HG03064 (cell line): ENCODE measurements around the gene BCL11B.
"Not testable (repeated sequence)": the region's sequence is repeated elsewhere in the genome, so short reads cannot be mapped to it uniquely, and the experiment has no call there.

Experiments
- ATAC-seq: cut with Tn5 transposase; IDR thresholded peaks from one replicate; pipeline ENCODE4 v1.9.1; 2021; ENCODE audit warnings: low read depth; ENCODE audit not compliant: unreplicated experiment

The BCL11B gene

DNA sequence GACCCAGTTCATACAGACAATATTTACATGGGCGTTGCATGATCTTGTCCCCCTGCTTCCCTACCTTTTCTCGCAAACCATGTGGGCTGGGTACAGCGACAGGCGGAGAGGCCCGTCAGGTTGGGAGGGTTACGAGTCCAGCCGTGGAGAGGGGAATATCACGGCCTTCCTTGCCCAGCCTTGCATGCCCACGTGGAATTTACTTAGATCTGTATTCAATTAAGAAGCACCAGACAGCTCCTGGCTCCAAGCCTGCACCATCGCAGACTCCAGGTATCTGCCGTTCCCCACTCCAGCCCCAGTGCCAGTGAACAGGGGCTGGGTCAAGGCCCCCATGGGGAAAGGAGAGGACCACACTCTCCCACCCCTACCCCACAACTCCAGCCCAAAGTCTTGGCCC is 29.8 kb downstream of the BCL11B start:
- ATAC-seq, result no peak

GRCh38 chr14:99241325-99242010 is 30.5 kb downstream of the BCL11B start:
- no peak for ATAC-seq

GRCh38 chr14:99240627-99241324 is 31.2 kb downstream of the BCL11B start:
- no peak for ATAC-seq

GRCh38 chr14:99239661-99240092 is 32.3 kb downstream of the BCL11B start:
- ATAC-seq, result no peak

DNA sequence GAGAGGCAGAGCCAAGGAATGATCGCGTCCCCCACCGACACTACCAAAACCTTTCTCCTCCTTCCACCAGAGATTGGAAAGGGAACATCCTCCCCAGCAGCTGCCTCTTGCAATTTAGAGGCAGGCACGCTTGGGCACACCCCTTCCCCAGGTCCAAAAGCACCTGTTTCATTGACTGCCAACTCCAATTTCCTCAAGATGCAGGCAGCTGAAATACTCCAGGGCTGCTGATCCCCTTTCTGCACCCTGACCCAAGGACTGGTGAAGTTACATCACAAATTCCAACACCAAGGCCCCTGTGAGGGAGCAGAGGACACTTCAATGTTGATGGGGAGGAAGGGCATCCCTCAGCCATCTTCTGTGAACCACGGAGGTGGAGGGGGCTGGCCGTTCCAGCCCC is 33.8 kb downstream of the BCL11B start:
- ATAC-seq, result no peak

DNA sequence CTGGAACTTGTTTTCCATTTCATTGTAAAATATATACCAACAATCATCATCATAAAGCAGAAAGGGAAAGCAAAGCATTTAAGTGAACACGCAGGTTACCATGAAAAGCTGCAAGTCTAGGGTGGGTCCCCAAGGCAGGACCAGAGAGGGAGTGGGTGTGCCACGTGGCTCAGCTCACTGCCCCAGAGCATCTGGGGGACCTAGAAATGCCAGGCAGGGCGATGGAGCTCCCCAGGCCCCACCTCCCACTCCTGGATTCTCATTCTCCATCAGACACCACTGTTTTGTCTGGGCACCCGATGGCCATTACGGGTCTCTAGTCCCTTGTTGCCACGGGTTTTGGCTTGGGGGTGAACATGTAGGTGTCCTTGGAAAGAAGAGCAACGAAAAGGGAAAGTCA is 34.7 kb downstream of the BCL11B start:
- no peak for ATAC-seq

DNA sequence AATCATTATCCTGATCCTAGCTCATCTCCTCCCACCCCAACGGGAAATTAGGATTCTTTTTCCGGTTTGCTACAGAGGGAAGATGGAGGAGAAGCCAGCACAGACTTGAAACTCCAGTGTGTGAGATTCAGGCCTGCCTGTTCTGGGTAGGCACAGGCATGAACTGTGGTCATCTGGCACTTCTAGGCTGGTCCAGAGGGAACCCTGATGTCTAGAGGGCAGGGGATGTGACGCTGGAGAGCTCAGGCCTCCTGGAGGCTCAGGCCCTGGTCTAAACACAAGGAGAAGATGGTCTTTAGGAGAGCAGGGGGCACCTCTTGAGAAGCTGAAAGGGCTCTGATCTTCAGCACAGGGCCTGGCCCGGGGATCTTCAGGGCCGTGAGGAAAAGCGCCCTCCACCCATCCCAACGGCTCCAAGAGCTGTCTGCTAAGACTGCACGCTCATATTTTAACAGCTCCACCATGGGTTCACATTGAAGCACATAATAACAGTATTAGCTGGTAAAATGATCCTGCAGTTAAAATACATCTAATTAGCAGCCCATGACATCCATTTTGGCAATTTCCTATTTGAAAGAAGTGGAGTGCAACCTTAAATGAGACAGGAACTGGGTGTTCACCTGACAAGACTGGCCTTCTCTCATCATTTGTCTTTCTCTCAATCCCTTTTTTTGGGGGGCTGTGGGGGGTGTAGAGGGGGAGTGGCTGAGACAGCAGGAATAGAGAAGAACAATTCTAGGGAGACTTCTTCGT is 35.4 kb downstream of the BCL11B start:
- no peak for ATAC-seq

GRCh38 chr14:99235582-99236320 is 36.2 kb downstream of the BCL11B start:
- no peak for ATAC-seq

- ATAC-seq, result no peak
Measured at GRCh38 chr14:99234961-99235571, 36.9 kb downstream of the BCL11B start.

GRCh38 chr14:99234355-99234754 is 37.6 kb downstream of the BCL11B start:
- no peak for ATAC-seq

DNA sequence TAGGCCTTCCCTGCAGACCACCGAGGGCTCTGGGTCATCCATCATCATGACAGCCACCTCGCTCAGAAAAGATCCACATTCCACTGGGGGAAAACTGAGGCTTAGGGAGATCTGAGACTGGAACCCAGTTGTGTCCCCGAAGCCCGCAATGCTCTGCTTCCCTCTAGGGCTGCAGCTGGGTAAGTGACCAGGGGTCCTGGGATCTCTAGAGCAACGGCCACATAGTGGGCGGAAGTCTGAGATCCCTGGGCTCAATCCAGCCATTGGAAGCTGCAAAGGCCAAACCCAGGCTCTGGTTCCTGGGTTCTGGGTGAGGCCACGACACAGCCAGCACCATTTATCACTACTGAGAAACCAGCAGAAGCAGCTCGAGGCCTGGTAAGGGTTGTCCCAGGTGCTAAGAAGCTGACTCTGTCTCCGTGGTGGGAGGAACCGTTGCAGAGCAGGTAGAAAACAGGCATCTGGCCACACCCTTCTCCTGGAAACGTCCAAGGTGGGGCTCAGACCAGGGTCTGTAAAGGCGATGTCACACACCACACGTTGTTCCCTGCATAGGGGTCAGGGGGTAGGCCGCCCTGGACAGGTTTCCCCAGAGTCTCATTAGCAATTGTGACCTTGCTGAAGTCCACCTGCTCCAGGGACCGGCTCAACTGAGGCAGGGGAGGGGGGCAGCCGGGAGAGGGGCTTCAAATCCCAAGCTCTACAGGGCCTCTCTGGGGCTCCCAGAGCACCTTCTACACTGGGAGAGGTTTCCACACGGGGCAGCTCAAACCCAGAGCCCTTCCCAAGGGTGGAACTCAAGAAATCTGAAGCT is 38.6 kb downstream of the BCL11B start:
- no peak for ATAC-seq

- ATAC-seq, result no peak
Measured at GRCh38 chr14:99232714-99233214, 39.2 kb downstream of the BCL11B start.

- no peak for ATAC-seq
Measured at GRCh38 chr14:99231850-99232713, 39.9 kb downstream of the BCL11B start.

DNA sequence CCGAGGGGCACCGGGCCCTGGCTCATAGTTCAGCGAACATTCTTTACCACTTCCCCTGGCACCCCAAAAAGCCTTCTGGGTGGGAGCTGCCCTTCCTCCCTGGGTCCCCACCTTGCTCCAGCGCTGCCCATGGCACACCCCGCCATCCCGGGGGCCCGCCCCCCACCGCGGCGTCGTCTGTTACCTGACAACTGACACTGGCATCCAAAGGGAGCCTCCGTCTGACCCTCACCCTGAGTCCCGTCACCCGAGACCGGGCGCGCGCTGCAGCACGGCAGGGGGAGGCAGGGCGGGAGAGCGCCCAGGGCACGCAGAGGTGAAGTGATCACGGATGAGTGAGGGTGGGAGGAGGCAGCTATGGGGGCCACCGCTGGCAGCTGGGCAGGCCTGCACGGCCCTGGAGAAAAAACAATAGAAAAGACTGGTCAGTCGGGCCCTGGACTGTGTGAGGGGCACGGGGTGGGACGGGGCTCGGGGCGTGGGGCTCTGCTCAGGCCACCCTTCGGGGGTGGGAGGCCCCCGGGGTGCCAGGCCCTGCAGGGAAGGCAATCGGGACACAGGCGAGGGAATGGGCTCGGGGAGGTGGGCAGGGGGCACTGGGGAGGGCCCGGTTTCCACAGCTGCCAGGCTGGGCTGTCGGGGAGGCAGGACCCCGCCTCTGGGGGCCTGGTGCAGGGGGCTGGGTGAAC is 40.7 kb downstream of the BCL11B start:
- ATAC-seq, result no peak

DNA sequence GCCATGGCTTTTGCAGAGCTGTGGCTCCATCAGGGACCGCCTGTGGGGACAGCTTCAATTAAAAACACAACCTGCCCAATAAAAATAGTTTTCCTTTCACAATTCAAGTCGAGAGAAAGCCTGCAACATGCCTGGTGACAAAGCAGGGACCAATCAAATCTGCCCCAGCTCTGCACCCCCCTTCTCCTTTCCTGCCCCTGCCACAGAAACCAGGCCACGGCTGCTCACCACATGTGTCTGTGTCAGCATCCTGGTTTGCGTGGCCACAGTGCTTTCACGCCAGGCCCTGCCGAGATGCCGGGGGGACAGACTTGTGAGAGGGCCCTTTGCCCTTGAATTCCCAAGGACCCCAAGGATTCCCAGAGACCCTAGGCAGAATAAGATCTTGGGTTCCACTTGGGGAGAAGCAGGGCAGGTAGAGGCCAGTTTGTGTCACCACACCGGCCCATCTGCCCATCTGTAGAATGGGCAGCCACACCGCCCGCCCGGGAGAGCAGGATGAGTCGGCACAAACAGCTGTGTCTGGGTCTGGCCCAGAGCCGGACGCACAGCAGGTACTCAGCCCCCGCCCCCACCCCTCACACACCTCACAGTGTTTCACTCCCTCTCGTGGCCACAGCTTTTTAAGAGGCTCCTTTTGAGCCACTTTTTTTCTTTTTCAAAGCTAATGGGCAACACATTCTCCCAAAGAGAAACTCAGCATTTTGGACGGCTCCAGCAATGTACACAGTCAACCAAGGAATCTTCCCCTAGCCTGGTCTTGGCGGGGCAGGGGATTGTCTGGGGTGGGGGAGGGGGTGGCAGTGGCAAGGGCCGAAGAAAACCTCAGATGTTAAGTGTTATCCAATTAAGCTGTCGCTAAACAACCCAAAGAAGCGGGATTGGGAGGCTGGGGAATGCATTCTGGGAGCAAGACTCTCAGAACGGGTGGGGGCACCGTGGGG is 41.5 kb downstream of the BCL11B start:
- no peak for ATAC-seq

- ATAC-seq, result no peak
Measured at GRCh38 chr14:99229654-99230207, 42.3 kb downstream of the BCL11B start.

DNA sequence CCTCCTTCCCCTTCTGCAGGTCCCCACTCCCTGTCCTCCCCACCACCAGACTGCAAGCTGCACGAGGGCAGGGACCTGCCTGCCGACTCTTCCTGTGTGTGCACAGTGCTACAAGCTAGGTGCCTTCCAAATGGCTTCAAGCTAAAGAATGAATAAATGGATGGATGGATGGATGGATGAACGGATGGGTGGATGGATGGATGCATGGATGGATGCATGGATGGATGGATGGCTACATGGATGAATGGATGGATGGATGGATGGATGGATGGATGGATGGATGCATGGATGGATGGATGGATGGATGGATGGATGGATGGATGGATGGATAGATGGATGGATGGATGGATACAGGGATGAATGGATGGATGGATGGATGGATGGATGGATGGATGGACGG is 43.2 kb downstream of the BCL11B start:
- ATAC-seq, result not testable (repeated sequence)
